Kidney (tissue), 14 donors: Measurements from ENCODE around the gene SIRPA. TPM values are rescaled to one million over a fixed set of nuclear protein-coding genes. Genes with fewer than 3 reads are reported as not detected.

Experiments used
- DNase-seq, 5 donors: peaks; one replicate each; pipeline ENCODE4 v3.0.0-alpha.2; 2013 to 2020
- FAIRE-seq: peaks from 2 replicates; lab custom pipeline; 2012; peaks lifted over from hg19 to GRCh38; lab: Jason Lieb, UNC
- H3K27ac ChIP-seq, 2 donors: one replicate each; pipeline ENCODE4 v1.7.0; 2013; ENCODE audit warnings: low read depth in 2 of 2, low read length in 2 of 2, inconsistent platforms in 1 of 2
- H3K27me3 ChIP-seq: one replicate; pipeline ENCODE4 v1.7.1; 2013; ENCODE audit warnings: low read length, inconsistent platforms; ENCODE audit not compliant: control insufficient read depth, insufficient read depth
- H3K36me3 ChIP-seq, 3 donors: one replicate each; pipeline versions ENCODE4 v1.7.0 to v1.7.1; 2013; ENCODE audit warnings: low read length in 3 of 3, control low read depth in 1 of 3, inconsistent platforms in 1 of 3; ENCODE audit not compliant: insufficient read depth in 3 of 3, control insufficient read depth in 2 of 3
- H3K4me1 ChIP-seq, 3 donors: one replicate each; pipeline versions ENCODE4 v1.7.0 to v1.7.1; 2013; ENCODE audit warnings: low read length in 3 of 3, inconsistent platforms in 1 of 3, low read depth in 1 of 3; ENCODE audit not compliant: control insufficient read depth in 2 of 3, insufficient read depth in 2 of 3
- H3K4me3 ChIP-seq, 3 donors: one replicate each; pipeline versions ENCODE4 v1.7.0 to v1.8.1; 2013; ENCODE audit warnings: low read length in 3 of 3, control low read depth in 1 of 3, inconsistent platforms in 1 of 3
- H3K9ac ChIP-seq, 3 donors: one replicate each; pipeline versions ENCODE4 v1.7.0 to v1.7.1; 2013; ENCODE audit warnings: low read length in 3 of 3, control low read depth in 1 of 3, inconsistent platforms in 1 of 3
- H3K9me3 ChIP-seq, 3 donors: one replicate each; pipeline versions ENCODE4 v1.7.0 to v1.7.1; 2013; ENCODE audit warnings: low read length in 3 of 3, control low read depth in 1 of 3, inconsistent platforms in 1 of 3; ENCODE audit not compliant: control insufficient read depth in 2 of 3, insufficient read depth in 1 of 3
- intact Hi-C: fragments of 100-400 bp; cut with DNase I; formaldehyde crosslinking; loops from one replicate; pipeline ENCODE4 v1.11.1; 2022
- polyA plus RNA-seq: library from polyadenylated mRNA; stranded (reverse); fragments of 350-450 nt; fragmentation: Illumina TruSeq; extraction: RNeasy Lipid Tissue Mini Kit (QIAGEN cat#74804); gene quantifications from one replicate; pipeline ENCODE4 v1.2.3, GENCODE V29; 2014; ENCODE audit warnings: low read depth, low replicate concordance; ENCODE audit not compliant: insufficient read depth
- total RNA-seq: library from RNA; stranded (reverse); fragmentation: NEBNext Ultra II Directional; extraction: Animal tissue kit (Norgen Biotek cat#: 25700); gene quantifications from one replicate; pipeline ENCODE4 v1.2.1, GENCODE V29; 2021
- TF ChIP-seq, protein P1 (sequence below): IDR thresholded peaks from 3 replicates; pipeline ENCODE4 v1.5.1; 2012; ENCODE audit warnings: mild to moderate bottlenecking, moderate library complexity, borderline replicate concordance; ENCODE audit not compliant: insufficient read depth; ENCODE audit errors: extremely low read depth
- donor health status: control.
- donor health status: control.
- donor health status: control.
- donor health status: control.
- donor health status: control.
- donor health status: DM: yes; HTN: yes; CAD: no.
- donor health status: Normal renal cell carcinoma (clear cell type).

Gene SIRPA
- total and polyA plus RNA-seq, 2 donors from 2014 or later, result 24.7 to 46.6 TPM

DNA sequence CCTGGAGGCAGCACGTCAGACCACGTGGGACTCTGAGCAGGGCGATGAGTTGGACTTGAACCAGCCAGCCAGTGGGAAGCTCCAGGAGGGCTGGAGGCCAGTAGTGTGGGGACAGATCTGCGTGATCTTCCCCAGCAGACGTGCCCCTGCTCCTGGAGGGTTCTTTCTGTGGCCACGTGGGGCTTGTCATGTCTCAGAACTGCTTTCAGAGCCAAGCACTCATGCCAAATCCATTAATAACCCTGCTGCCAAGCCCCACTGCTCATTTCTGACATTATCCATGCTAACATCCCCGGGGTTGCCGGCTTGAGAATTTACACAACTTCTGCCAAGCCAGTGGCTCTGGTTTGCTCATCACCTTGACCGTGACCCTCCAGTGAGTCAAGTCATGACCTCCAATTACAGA, 38.3 kb downstream of the SIRPA start:
- H3K4me3 ChIP-seq, result no peak overlapping the region
- H3K4me1 ChIP-seq, result no peaks in the 10 kb centered on the region
- TF ChIP-seq, protein P1, sequence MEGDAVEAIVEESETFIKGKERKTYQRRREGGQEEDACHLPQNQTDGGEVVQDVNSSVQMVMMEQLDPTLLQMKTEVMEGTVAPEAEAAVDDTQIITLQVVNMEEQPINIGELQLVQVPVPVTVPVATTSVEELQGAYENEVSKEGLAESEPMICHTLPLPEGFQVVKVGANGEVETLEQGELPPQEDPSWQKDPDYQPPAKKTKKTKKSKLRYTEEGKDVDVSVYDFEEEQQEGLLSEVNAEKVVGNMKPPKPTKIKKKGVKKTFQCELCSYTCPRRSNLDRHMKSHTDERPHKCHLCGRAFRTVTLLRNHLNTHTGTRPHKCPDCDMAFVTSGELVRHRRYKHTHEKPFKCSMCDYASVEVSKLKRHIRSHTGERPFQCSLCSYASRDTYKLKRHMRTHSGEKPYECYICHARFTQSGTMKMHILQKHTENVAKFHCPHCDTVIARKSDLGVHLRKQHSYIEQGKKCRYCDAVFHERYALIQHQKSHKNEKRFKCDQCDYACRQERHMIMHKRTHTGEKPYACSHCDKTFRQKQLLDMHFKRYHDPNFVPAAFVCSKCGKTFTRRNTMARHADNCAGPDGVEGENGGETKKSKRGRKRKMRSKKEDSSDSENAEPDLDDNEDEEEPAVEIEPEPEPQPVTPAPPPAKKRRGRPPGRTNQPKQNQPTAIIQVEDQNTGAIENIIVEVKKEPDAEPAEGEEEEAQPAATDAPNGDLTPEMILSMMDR, result no peak
- no peak overlapping the region for H3K9ac ChIP-seq
- no peaks in the 10 kb centered on the region for H3K9me3 ChIP-seq
- no peak overlapping the region for H3K27ac ChIP-seq
- no peaks in the 10 kb centered on the region for H3K36me3 ChIP-seq
- no peak for FAIRE-seq
- no peaks in the 10 kb centered on the region for H3K27me3 ChIP-seq
- peak in 1 of 5 donors; percentile 87 for DNase-seq
- intact Hi-C loops, result no loop called here

DNA sequence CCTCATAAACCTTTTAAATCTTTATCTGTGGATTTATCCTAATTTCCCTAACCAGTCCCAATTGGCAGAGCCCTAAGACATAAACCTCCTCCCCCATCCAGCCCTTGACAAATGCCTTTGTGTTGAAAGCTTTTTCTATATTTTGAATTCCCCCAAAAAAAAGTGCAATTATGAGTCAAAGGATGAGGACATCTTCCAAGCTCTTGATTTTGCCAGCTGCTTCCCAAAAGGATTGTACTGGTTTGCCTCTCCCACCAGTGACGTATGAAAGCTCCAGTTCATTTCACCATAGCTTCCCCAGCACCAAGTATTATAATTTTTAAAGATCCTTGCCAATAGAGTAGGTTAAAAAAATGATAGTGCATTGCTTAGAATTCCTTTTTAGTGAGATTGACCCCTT, 38.9 kb downstream of the SIRPA start:
- H3K9ac ChIP-seq, result no peak overlapping the region
- H3K4me1 ChIP-seq, result no peaks in the 10 kb centered on the region
- no peak overlapping the region for H3K4me3 ChIP-seq
- intact Hi-C loops, result no loop called here
- H3K27me3 ChIP-seq, result no peaks in the 10 kb centered on the region
- H3K9me3 ChIP-seq, result no peaks in the 10 kb centered on the region
- FAIRE-seq, result no peak
- TF ChIP-seq, protein P1, result no peak
- no peak for DNase-seq
- H3K36me3 ChIP-seq, result no peaks in the 10 kb centered on the region
- H3K27ac ChIP-seq, result no peak overlapping the region

DNA sequence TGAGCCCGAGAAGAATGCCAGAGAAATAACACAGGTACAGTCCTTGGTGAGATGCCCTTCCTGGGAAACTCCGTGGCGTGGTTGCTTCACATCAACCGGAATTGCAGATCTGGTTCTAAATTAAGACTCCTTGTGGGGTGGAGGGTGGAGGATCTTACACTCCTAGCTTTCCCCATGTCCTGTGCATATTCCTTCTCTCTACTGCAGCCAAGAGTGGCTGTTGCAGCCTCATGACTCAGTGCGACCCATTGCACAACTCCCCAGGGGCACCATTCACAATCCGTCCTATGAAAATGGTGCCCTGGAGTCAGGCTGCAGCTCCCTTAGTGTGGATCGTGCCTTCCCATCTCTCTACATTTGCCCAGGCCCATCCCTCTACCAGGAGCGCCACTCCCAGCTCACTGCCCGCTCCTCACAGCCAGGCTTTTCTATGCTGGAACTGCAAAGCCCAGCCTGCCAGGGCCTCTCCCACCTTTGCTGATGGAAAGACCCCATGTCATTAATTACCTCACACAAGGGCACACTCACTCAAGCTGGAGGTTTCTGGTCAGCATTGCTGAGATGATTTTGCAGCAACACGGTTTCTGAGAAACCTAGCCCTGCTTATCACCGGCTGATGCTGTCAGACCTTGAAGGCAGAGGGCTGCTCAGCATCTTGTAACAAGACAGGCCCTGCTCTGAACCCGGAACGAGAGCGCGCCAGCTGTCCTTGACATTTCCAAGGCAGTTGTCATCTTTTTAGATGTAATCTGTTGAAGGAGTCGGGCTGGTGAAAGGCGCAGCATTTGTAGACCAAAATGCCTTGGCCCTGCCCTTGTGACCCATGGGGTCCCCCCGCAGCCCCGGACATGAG, 39.7 kb downstream of the SIRPA start:
- no peak overlapping the region for H3K9ac ChIP-seq
- no peaks in the 10 kb centered on the region for H3K36me3 ChIP-seq
- DNase-seq, result peak in 2 of 5 donors; percentile 29 to 90
- FAIRE-seq, result no peak
- H3K9me3 ChIP-seq, result no peaks in the 10 kb centered on the region
- TF ChIP-seq, protein P1, result no peak
- intact Hi-C loops, result no loop called here
- no peak overlapping the region for H3K27ac ChIP-seq
- no peaks in the 10 kb centered on the region for H3K4me1 ChIP-seq
- H3K4me3 ChIP-seq, result no peak overlapping the region
- H3K27me3 ChIP-seq, result no peaks in the 10 kb centered on the region
